MM.1S (cell line): ENCODE results near the gene TNFRSF8.

ENCODE experiments used
- CTCF ChIP-seq: fragments of 300-600 bp; sonication (generic); IDR thresholded peaks from 2 replicates; pipeline ENCODE4 v1.5.1; 2016; ENCODE audit warnings: antibody characterized with exemption, low read length, mixed read lengths
- EZH2 ChIP-seq: fragments of 300-600 bp; sonication (generic); optimal IDR thresholded peaks from 2 replicates; pipeline ENCODE3; 2017; ENCODE audit warnings: low read depth, mild to moderate bottlenecking, antibody characterized with exemption, low read length, mixed read lengths
- EZH2phosphoT487 ChIP-seq: fragments of 300-600 bp; sonication (generic); IDR thresholded peaks from 2 replicates; pipeline ENCODE4 v1.6.1; 2018; ENCODE audit warnings: antibody characterized with exemption, low read length

GRCh38 chr1:12028957-12029511, 34.1 kb upstream of the TNFRSF8 start:
- TF ChIP-seq CTCF (no peak), EZH2 (no peak), EZH2phosphoT487 (no peak)
